HCT116 (cell line): ENCODE results near the gene TXNDC16. TPM values are rescaled to one million over a fixed set of nuclear protein-coding genes. Genes with fewer than 3 reads are reported as not detected.

ENCODE experiments used
- ATAC-seq: fragments of 200-7000 bp; cut with Tn5 transposase; 2 replicates; pipeline ENCODE4 v1.9.1; 2020; ENCODE audit warnings: mild to moderate bottlenecking, moderate library complexity
- BruUV-seq: library from RNA; stranded (reverse); fragments of 400-500 nt; replicated peaks from 2 replicates; lab custom pipeline; 2021; lab: Mats Ljungman, UMichigan
- CTCF ChIA-PET: fragments of 300-600 bp; sonication (Branson Sonifier 250); formaldehyde crosslinking; loops from one replicate; lab custom pipeline; 2021; ENCODE audit warnings: antibody characterized with exemption; lab: Charles Lee
- POLR2A ChIA-PET: fragments of 300-600, 350-600 bp; sonication (Branson Sonifier 250); formaldehyde crosslinking; loops from one replicate; lab custom pipeline; 2021; ENCODE audit warnings: antibody characterized with exemption; lab: Charles Lee
- RAD21 ChIA-PET, 2 experiments: fragments of 300-600 bp; sonication (Branson Sonifier 250); formaldehyde crosslinking; loops; one replicate each; lab custom pipeline; 2023; ENCODE audit warnings: low total read pairs in 2 of 2; ENCODE audit not compliant: uncharacterized antibody in 2 of 2, unreplicated experiment in 2 of 2, low non-redundant PET in 1 of 2; lab: Charles Lee
- DNase-seq: peaks from one replicate; pipeline ENCODE4 v3.0.0-alpha.2; 2010; ENCODE audit warnings: low read depth, low spot score
- H2AFZ ChIP-seq: fragments of 200-600 bp; shearing (Covaris generic), sonication (generic); 2 replicates; pipeline ENCODE4 v1.6.1; 2017; ENCODE audit warnings: low read depth, mixed run types, mixed read lengths, antibody characterized with exemption, low read length; ENCODE audit not compliant: poor library complexity, severe bottlenecking
- H3K27ac ChIP-seq: 2 replicates; pipeline ENCODE4 v1.5.1; 2012; ENCODE audit warnings: low read depth, low read length
- H3K27me3 ChIP-seq: fragments of 200-600 bp; sonication (generic); 2 replicates; pipeline ENCODE4 v1.6.1; 2016; ENCODE audit warnings: mixed run types, low read length, mixed read lengths; ENCODE audit not compliant: insufficient read depth
- H3K36me3 ChIP-seq, 2 experiments: fragments of 200-500 bp in 1 of 2; fragments of 200-600 bp in 1 of 2; sonication (Bioruptor generic) in 1 of 2; sonication (generic) in 1 of 2; 2 replicates each; pipeline versions ENCODE4 v1.5.1 to v1.6.1; 2014 to 2016; ENCODE audit warnings: low read length in 2 of 2, inconsistent platforms in 1 of 2, mixed read lengths in 1 of 2, mixed run types in 1 of 2; ENCODE audit not compliant: insufficient read depth in 2 of 2, control insufficient read depth in 1 of 2
- H3K4me1 ChIP-seq, 2 experiments: fragments of 200-600 bp in 1 of 2; sonication (generic) in 1 of 2; 2 replicates each; pipeline versions ENCODE4 v1.5.1 to v1.6.1; 2012 to 2017; ENCODE audit warnings: low read length in 2 of 2, inconsistent platforms in 1 of 2, mild to moderate bottlenecking in 1 of 2, mixed read lengths in 1 of 2, mixed run types in 1 of 2, moderate library complexity in 1 of 2; ENCODE audit not compliant: insufficient read depth in 2 of 2, control insufficient read depth in 1 of 2
- H3K4me2 ChIP-seq: fragments of 200-600 bp; sonication (generic); 2 replicates; pipeline ENCODE4 v1.6.1; 2017; ENCODE audit warnings: mixed run types, low read length, mixed read lengths
- H3K4me3 ChIP-seq, 2 experiments: fragments of 200-600 bp in 1 of 2; sonication (generic) in 1 of 2; replicated peaks in 1 of 2; 2 replicates each; pipeline ENCODE4 v1.5.1; 2011 to 2016; ENCODE audit warnings: low read length in 2 of 2, control low read depth in 1 of 2, low read depth in 1 of 2, mild to moderate bottlenecking in 1 of 2, mixed read lengths in 1 of 2, mixed run types in 1 of 2
- H3K79me2 ChIP-seq: fragments of 200-600 bp; sonication (generic); 2 replicates; pipeline ENCODE4 v1.6.1; 2017; ENCODE audit warnings: mild to moderate bottlenecking, mixed run types, low read length, moderate library complexity, mixed read lengths; ENCODE audit not compliant: insufficient read depth
- H3K9ac ChIP-seq: fragments of 200-600 bp; sonication (generic); 2 replicates; pipeline ENCODE4 v1.6.1; 2016; ENCODE audit warnings: low read length, mixed read lengths
- H3K9me2 ChIP-seq: fragments of 200-600 bp; sonication (generic), shearing (Covaris generic); 2 replicates; pipeline ENCODE4 v1.6.1; 2017; ENCODE audit warnings: mixed run types, mild to moderate bottlenecking, moderate library complexity; ENCODE audit not compliant: insufficient read depth
- H3K9me3 ChIP-seq, 2 experiments: fragments of 200-500 bp in 1 of 2; fragments of 200-600 bp in 1 of 2; sonication (Bioruptor generic) in 1 of 2; sonication (generic) in 1 of 2; 2 replicates each; pipeline ENCODE4 v1.6.1; 2014 to 2017; ENCODE audit warnings: low read length in 2 of 2, mixed read lengths in 2 of 2, inconsistent platforms in 1 of 2, low read depth in 1 of 2, mild to moderate bottlenecking in 1 of 2, mixed run types in 1 of 2, moderate library complexity in 1 of 2; ENCODE audit not compliant: control insufficient read depth in 1 of 2, insufficient read depth in 1 of 2
- H4K20me1 ChIP-seq: fragments of 200-600 bp; sonication (generic), shearing (Covaris generic); 2 replicates; pipeline ENCODE4 v1.6.1; 2017; ENCODE audit warnings: mixed run types, mild to moderate bottlenecking, moderate library complexity; ENCODE audit not compliant: insufficient read depth
- CBX3 ChIP-seq: IDR thresholded peaks from 2 replicates; pipeline ENCODE4 v1.6.1; 2012; ENCODE audit warnings: low read depth
- CEBPB ChIP-seq: IDR thresholded peaks from 2 replicates; pipeline ENCODE4 v1.6.1; 2012; ENCODE audit warnings: low read depth
- EGR1 ChIP-seq: IDR thresholded peaks from 2 replicates; pipeline ENCODE4 v1.6.1; 2012; ENCODE audit warnings: low read depth
- ELF1 ChIP-seq: IDR thresholded peaks from 2 replicates; pipeline ENCODE4 v1.6.1; 2012; ENCODE audit warnings: low read depth, borderline replicate concordance
- EZH2phosphoT487 ChIP-seq: fragments of 200-600 bp; IDR thresholded peaks from 2 replicates; pipeline ENCODE4 v1.6.1; 2018; ENCODE audit warnings: antibody characterized with exemption, borderline replicate concordance
- FOSL1 ChIP-seq: IDR thresholded peaks from 2 replicates; pipeline ENCODE4 v1.6.1; 2012; ENCODE audit warnings: low read depth
- JUND ChIP-seq: IDR thresholded peaks from 2 replicates; pipeline ENCODE4 v1.6.1; 2012
- POLR2A ChIP-seq: IDR thresholded peaks from 2 replicates; pipeline ENCODE4 v1.7.0; 2011; ENCODE audit warnings: borderline replicate concordance; ENCODE audit not compliant: insufficient read depth, insufficient read length; ENCODE audit errors: extremely low read depth
- RAD21 ChIP-seq: IDR thresholded peaks from 2 replicates; pipeline ENCODE4 v1.6.1; 2012; ENCODE audit warnings: low read depth, mild to moderate bottlenecking
- SP1 ChIP-seq: IDR thresholded peaks from 2 replicates; pipeline ENCODE4 v1.6.1; 2012; ENCODE audit warnings: low read depth
- SRF ChIP-seq: IDR thresholded peaks from 2 replicates; pipeline ENCODE4 v1.6.1; 2012; ENCODE audit warnings: low read depth
- TCF7L2 ChIP-seq: IDR thresholded peaks from 2 replicates; pipeline ENCODE4 v1.7.0; 2011; ENCODE audit warnings: borderline replicate concordance, inconsistent platforms; ENCODE audit not compliant: insufficient read depth, insufficient read length; ENCODE audit errors: extremely low read depth
- ZFX ChIP-seq: fragments of 450-650 bp; IDR thresholded peaks from 2 replicates; pipeline ENCODE4 v1.6.1; 2017
- ZNF274 ChIP-seq: fragments of 200-500 bp; sonication (Bioruptor generic); IDR thresholded peaks from 2 replicates; pipeline ENCODE4 v1.6.1; 2014; ENCODE audit warnings: mild to moderate bottlenecking, low read depth, low read length, inconsistent platforms
- intact Hi-C: fragments of 100-400 bp; cut with micrococcal nuclease; formaldehyde crosslinking; loops from 2 replicates; pipeline ENCODE4 v1.10.0; 2022
- total RNA-seq: library from RNA; stranded (reverse); gene quantifications from one replicate; pipeline ENCODE4 v1.2.1, GENCODE V29; 2021; ENCODE audit not compliant: unreplicated experiment
- TF ChIP-seq, protein P1 (sequence below): IDR thresholded peaks from 2 replicates; pipeline ENCODE4 v1.6.1; 2012
- TF ChIP-seq, protein P2 (sequence below): IDR thresholded peaks from 2 replicates; pipeline ENCODE4 v1.6.1; 2012; ENCODE audit warnings: low read depth
- TF ChIP-seq, protein P3 (sequence below), 3 experiments: fragments of 200-600 bp in 1 of 3; sonication (generic) in 1 of 3; IDR thresholded peaks in 2 of 3; conservative IDR thresholded peaks in 1 of 3; 2 replicates each; pipeline ENCODE4 v1.5.1; 2012 to 2017; ENCODE audit warnings: low read depth in 2 of 3, low read length in 2 of 3, antibody characterized with exemption in 1 of 3, borderline replicate concordance in 1 of 3, control low read depth in 1 of 3, mild to moderate bottlenecking in 1 of 3, mixed read lengths in 1 of 3, mixed run types in 1 of 3, moderate library complexity in 1 of 3; ENCODE audit not compliant: insufficient read depth in 1 of 3

Gene TXNDC16
- total RNA-seq, 1 experiment from 2014 or later, result 2.7 TPM

DNA sequence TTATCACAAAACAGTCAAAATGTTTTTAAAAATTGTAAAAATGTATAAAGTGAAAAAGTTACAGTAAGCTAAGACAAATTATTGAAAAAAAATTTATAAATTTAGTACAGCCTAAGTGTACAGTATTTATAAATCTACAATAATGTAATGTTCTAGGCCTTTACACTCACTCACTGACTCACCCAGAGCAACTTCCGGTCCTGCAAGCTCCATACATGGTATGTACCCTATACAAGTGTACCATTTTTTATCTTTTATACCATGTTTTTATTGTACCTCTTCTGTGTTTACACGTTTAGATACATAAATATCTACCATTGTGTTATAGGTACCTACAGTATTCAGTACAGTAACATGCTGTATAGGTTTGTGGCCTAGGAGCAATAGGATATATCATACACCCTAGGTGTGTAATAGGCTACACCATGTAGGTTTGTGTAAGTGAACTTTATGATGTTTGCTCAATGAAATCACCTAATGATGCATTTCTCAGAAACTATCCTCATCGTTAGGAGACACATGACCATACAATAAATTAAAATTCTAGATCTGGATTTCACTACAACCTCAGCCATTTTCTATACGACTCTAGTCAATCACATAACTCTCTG lies 66.8 kb downstream of the TXNDC16 start:
- Histone ChIP-seq H3K27me3 (no peaks in the 10 kb centered on the region), H3K4me1 (no peaks in the 10 kb centered on the region), H3K36me3 (no peaks in the 10 kb centered on the region), H3K4me3 (no peak overlapping the region), H3K9me2 (no peaks in the 10 kb centered on the region), H3K27ac (no peak overlapping the region), H4K20me1 (no peaks in the 10 kb centered on the region), H3K79me2 (no peaks in the 10 kb centered on the region), H2AFZ (no peak overlapping the region), H3K9ac (no peak overlapping the region), H3K4me2 (no peak overlapping the region), H3K9me3 (no peaks in the 10 kb centered on the region)
- intact Hi-C loops, result no loop called here
- CTCF ChIA-PET, result no interaction called here
- POLR2A ChIA-PET, result no interaction called here
- ATAC-seq (no peak), DNase-seq (no peak)
- RAD21 ChIA-PET, result no interaction called here
- TF ChIP-seq SP1 (no peak), EZH2phosphoT487 (no peak)
- no TSS peak for BruUV-seq

DNA sequence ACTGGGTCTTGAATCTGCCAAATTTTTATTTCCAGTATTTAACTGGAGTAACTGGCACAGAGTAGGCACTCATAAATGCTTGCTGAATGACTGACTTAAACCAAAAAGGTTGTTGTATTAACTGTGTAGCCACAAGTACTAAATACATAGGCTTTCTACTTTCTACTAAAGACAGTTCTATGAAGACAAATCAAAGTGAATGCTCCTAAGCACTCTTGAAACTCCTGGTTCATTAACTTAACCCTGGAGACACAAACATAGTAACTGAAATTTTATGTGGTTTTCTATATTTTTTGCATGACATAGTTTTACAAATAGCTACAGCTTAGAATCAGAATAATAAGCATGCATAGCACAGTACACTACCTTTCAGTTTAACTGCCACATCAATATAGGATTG lies 70.4 kb downstream of the TXNDC16 start:
- intact Hi-C loops, result no loop called here
- Histone ChIP-seq H3K4me2 (no peak overlapping the region), H3K27ac (no peak overlapping the region), H3K4me1 (no peaks in the 10 kb centered on the region), H3K9me2 (no peaks in the 10 kb centered on the region), H2AFZ (no peak overlapping the region), H3K79me2 (no peaks in the 10 kb centered on the region), H3K9ac (no peak overlapping the region), H4K20me1 (no peaks in the 10 kb centered on the region), H3K4me3 (no peak overlapping the region), H3K36me3 (no peaks in the 10 kb centered on the region), H3K27me3 (no peaks in the 10 kb centered on the region), H3K9me3 (no peaks in the 10 kb centered on the region)
- ChIA-PET CTCF (no interaction called here), POLR2A (no interaction called here), RAD21 (no interaction called here)
- DNase-seq, result no peak
- ATAC-seq, result no peak
- BruUV-seq, result no TSS peak
- TF ChIP-seq TCF7L2 (no peak), RAD21 (no peak), POLR2A (no peak), EGR1 (no peak), ZNF274 (no peak), SP1 (no peak), SRF (no peak), CEBPB (no peak), EZH2phosphoT487 (no peak), ELF1 (no peak), ZFX (no peak), FOSL1 (no peak), JUND (no peak), CBX3 (no peak)
- TF ChIP-seq, protein P1, sequence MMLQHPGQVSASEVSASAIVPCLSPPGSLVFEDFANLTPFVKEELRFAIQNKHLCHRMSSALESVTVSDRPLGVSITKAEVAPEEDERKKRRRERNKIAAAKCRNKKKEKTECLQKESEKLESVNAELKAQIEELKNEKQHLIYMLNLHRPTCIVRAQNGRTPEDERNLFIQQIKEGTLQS, result no peak
- TF ChIP-seq, protein P2, sequence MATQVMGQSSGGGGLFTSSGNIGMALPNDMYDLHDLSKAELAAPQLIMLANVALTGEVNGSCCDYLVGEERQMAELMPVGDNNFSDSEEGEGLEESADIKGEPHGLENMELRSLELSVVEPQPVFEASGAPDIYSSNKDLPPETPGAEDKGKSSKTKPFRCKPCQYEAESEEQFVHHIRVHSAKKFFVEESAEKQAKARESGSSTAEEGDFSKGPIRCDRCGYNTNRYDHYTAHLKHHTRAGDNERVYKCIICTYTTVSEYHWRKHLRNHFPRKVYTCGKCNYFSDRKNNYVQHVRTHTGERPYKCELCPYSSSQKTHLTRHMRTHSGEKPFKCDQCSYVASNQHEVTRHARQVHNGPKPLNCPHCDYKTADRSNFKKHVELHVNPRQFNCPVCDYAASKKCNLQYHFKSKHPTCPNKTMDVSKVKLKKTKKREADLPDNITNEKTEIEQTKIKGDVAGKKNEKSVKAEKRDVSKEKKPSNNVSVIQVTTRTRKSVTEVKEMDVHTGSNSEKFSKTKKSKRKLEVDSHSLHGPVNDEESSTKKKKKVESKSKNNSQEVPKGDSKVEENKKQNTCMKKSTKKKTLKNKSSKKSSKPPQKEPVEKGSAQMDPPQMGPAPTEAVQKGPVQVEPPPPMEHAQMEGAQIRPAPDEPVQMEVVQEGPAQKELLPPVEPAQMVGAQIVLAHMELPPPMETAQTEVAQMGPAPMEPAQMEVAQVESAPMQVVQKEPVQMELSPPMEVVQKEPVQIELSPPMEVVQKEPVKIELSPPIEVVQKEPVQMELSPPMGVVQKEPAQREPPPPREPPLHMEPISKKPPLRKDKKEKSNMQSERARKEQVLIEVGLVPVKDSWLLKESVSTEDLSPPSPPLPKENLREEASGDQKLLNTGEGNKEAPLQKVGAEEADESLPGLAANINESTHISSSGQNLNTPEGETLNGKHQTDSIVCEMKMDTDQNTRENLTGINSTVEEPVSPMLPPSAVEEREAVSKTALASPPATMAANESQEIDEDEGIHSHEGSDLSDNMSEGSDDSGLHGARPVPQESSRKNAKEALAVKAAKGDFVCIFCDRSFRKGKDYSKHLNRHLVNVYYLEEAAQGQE, result no peak
- TF ChIP-seq, protein P3, sequence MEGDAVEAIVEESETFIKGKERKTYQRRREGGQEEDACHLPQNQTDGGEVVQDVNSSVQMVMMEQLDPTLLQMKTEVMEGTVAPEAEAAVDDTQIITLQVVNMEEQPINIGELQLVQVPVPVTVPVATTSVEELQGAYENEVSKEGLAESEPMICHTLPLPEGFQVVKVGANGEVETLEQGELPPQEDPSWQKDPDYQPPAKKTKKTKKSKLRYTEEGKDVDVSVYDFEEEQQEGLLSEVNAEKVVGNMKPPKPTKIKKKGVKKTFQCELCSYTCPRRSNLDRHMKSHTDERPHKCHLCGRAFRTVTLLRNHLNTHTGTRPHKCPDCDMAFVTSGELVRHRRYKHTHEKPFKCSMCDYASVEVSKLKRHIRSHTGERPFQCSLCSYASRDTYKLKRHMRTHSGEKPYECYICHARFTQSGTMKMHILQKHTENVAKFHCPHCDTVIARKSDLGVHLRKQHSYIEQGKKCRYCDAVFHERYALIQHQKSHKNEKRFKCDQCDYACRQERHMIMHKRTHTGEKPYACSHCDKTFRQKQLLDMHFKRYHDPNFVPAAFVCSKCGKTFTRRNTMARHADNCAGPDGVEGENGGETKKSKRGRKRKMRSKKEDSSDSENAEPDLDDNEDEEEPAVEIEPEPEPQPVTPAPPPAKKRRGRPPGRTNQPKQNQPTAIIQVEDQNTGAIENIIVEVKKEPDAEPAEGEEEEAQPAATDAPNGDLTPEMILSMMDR (IDR thresholded peaks at IDR 0.05 in 2 of 3, conservative IDR thresholded peaks at IDR 0.05 in 1 of 3; ENCODE audit: borderline replicate concordance in 1 of 3, insufficient read depth in 1 of 3, low read depth in 2 of 3, low read length in 2 of 3), result no peak
